Measurements from ENCODE around the gene GABBR1. TPM values are rescaled to one million over a fixed set of nuclear protein-coding genes. Genes with fewer than 3 reads are reported as not detected.

Gene GABBR1
- polyA plus RNA-seq, 4 donors = 33.2 to 114 (median 74.1) TPM

Other genes with a start within 250 kb of the GABBR1 start
- gene OR12D2, start 237.6 kb downstream of the GABBR1 start, polyA plus RNA-seq (ENCODE audit: insufficient read length in 4 of 4) = not detected
- not detected for gene OR12D1, start 218.3 kb downstream of the GABBR1 start, polyA plus RNA-seq (ENCODE audit: insufficient read length in 4 of 4)
- gene OR10C1, start 193.9 kb downstream of the GABBR1 start, polyA plus RNA-seq (ENCODE audit: insufficient read length in 4 of 4) = not detected
- gene OR11A1, start 176.1 kb downstream of the GABBR1 start, polyA plus RNA-seq (ENCODE audit: insufficient read length in 4 of 4) = not detected
- gene OR2H1, start 176.0 kb downstream of the GABBR1 start, polyA plus RNA-seq (ENCODE audit: insufficient read length in 4 of 4) = not detected
- not detected for gene MAS1L, start 145.2 kb downstream of the GABBR1 start, polyA plus RNA-seq (ENCODE audit: insufficient read length in 4 of 4)
- gene UBD, start 73.5 kb downstream of the GABBR1 start, polyA plus RNA-seq (ENCODE audit: insufficient read length in 4 of 4) = 1 to 10 TPM in 2 of 4 donors, under 1 TPM in 2; 0.62 to 1.4 (median 1.0) TPM
- gene OR2H2, start 48.1 kb downstream of the GABBR1 start, polyA plus RNA-seq (ENCODE audit: insufficient read length in 4 of 4) = under 1 TPM in 2 of 4 donors, not detected in 2; 0.22 to 0.25 TPM
- gene MOG, start 23.9 kb upstream of the GABBR1 start, polyA plus RNA-seq (ENCODE audit: insufficient read length in 4 of 4) = under 1 TPM in 2 of 4 donors, not detected in 2; 0.22 to 0.49 TPM
- gene ZFP57, start 48.0 kb upstream of the GABBR1 start, polyA plus RNA-seq (ENCODE audit: insufficient read length in 4 of 4) = under 1 TPM in 3 of 4 donors, not detected in 1; 0.16 to 0.24 (median 0.21) TPM
- 1 to 10 TPM; 2.6 to 5.7 (median 5.1) TPM for gene HLA-F, start 90.3 kb upstream of the GABBR1 start, polyA plus RNA-seq (ENCODE audit: insufficient read length in 4 of 4)
- gene HLA-G, start 194.6 kb upstream of the GABBR1 start, polyA plus RNA-seq (ENCODE audit: insufficient read length in 4 of 4) = 10 to 100 TPM in 1 of 4 donors, 1 to 10 TPM in 2, under 1 TPM in 1; 0.59 to 10.2 (median 5.1) TPM